A673 (cell line): Measurements from ENCODE around the gene KIF5A. TPM values are rescaled to one million over a fixed set of nuclear protein-coding genes. Genes with fewer than 3 reads are reported as not detected.
A peak's percentile ranks its signal among the peaks of the same experiment; 100 is the strongest.

Experiments
- BruUV-seq: library from RNA; stranded (reverse); fragments of 400-500 nt; replicated peaks from 2 replicates; lab custom pipeline; 2021; lab: Mats Ljungman, UMichigan
- CTCF ChIA-PET: fragments of 300-600 bp; sonication (Branson Sonifier 250); formaldehyde crosslinking; loops from one replicate; lab custom pipeline; 2022; ENCODE audit warnings: antibody characterized with exemption; lab: Charles Lee
- POLR2A ChIA-PET: fragments of 300-600 bp; sonication (Branson Sonifier 250); formaldehyde crosslinking; loops from one replicate; lab custom pipeline; 2022; ENCODE audit warnings: antibody characterized with exemption; ENCODE audit not compliant: low non-redundant PET; lab: Charles Lee
- DNase-seq: peaks from one replicate; pipeline ENCODE4 v3.0.0-alpha.2; 2015; ENCODE audit warnings: low spot score
- H3K27ac ChIP-seq: fragments of 200-600 bp; sonication (generic); 2 replicates; pipeline ENCODE4 v1.5.1; 2016; ENCODE audit warnings: mixed run types, low read depth, mild to moderate bottlenecking, mixed read lengths, antibody characterized with exemption, low read length; ENCODE audit not compliant: poor library complexity, severe bottlenecking
- H3K27me3 ChIP-seq: fragments of 200-600 bp; sonication (generic); replicated peaks from 2 replicates; pipeline ENCODE4 v1.6.1; 2017; ENCODE audit warnings: mixed run types, low read depth, mild to moderate bottlenecking, mixed read lengths, antibody characterized with exemption, low read length; ENCODE audit not compliant: insufficient read depth, poor library complexity
- H3K36me3 ChIP-seq: fragments of 200-600 bp; sonication (generic); 2 replicates; pipeline ENCODE4 v1.6.1; 2016; ENCODE audit warnings: mixed run types, mild to moderate bottlenecking, mixed read lengths, antibody characterized with exemption, low read length; ENCODE audit not compliant: insufficient read depth, poor library complexity, severe bottlenecking
- H3K4me1 ChIP-seq: fragments of 200-600 bp; sonication (generic); 2 replicates; pipeline ENCODE4 v1.6.1; 2017; ENCODE audit warnings: mixed run types, mild to moderate bottlenecking, mixed read lengths, antibody characterized with exemption, low read length; ENCODE audit not compliant: insufficient read depth, poor library complexity, severe bottlenecking
- H3K4me3 ChIP-seq: fragments of 200-600 bp; sonication (generic); 2 replicates; pipeline ENCODE4 v1.5.1; 2016; ENCODE audit warnings: low read depth, mixed run types, mild to moderate bottlenecking, mixed read lengths, low read length; ENCODE audit not compliant: poor library complexity, severe bottlenecking
- H3K9me3 ChIP-seq: fragments of 200-600 bp; sonication (generic); 2 replicates; pipeline ENCODE4 v1.6.1; 2016; ENCODE audit warnings: mixed run types, low read depth, mild to moderate bottlenecking, mixed read lengths, antibody characterized with exemption, low read length; ENCODE audit not compliant: poor library complexity, severe bottlenecking
- EZH2 ChIP-seq: fragments of 200-600 bp; sonication (generic); IDR thresholded peaks from 2 replicates; pipeline ENCODE4 v1.6.1; 2017; ENCODE audit warnings: borderline replicate concordance, low read depth, mild to moderate bottlenecking, mixed read lengths, antibody characterized with exemption, low read length; ENCODE audit not compliant: poor library complexity, severe bottlenecking
- intact Hi-C: fragments of 100-400 bp; cut with micrococcal nuclease; formaldehyde crosslinking; loops from one replicate; pipeline ENCODE4 v1.10.0; 2022; ENCODE audit not compliant: unreplicated experiment
- total RNA-seq: library from RNA; stranded (reverse); gene quantifications from 2 replicates; pipeline ENCODE4 v1.2.3, GENCODE V29; 2021
- TF ChIP-seq, protein P1 (sequence below): fragments of 300-800, 200-600 bp; sonication (generic); conservative IDR thresholded peaks from 2 replicates; pipeline ENCODE4 v1.5.1; 2017; ENCODE audit warnings: low read depth, mild to moderate bottlenecking, antibody characterized with exemption, low read length, moderate library complexity, mixed read lengths

The KIF5A gene
- total RNA-seq, 1 experiment from 2014 or later: 2.1 TPM

- Histone ChIP-seq H3K4me1 (peaks cover 11% of the 10 kb centered on the region), H3K9me3 (no peaks in the 10 kb centered on the region), H3K36me3 (peaks cover 6% of the 10 kb centered on the region), H3K27me3 (no peaks in the 10 kb centered on the region), H3K27ac (peak overlapping the region; percentile 75), H3K4me3 (peak overlapping the region; percentile 92)
- peak; percentile 35 for DNase-seq
- TF ChIP-seq, protein P1, sequence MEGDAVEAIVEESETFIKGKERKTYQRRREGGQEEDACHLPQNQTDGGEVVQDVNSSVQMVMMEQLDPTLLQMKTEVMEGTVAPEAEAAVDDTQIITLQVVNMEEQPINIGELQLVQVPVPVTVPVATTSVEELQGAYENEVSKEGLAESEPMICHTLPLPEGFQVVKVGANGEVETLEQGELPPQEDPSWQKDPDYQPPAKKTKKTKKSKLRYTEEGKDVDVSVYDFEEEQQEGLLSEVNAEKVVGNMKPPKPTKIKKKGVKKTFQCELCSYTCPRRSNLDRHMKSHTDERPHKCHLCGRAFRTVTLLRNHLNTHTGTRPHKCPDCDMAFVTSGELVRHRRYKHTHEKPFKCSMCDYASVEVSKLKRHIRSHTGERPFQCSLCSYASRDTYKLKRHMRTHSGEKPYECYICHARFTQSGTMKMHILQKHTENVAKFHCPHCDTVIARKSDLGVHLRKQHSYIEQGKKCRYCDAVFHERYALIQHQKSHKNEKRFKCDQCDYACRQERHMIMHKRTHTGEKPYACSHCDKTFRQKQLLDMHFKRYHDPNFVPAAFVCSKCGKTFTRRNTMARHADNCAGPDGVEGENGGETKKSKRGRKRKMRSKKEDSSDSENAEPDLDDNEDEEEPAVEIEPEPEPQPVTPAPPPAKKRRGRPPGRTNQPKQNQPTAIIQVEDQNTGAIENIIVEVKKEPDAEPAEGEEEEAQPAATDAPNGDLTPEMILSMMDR: no peak
- no peak for TF ChIP-seq EZH2
- CTCF ChIA-PET: interaction anchor here (0.8 to 1.6 kb wide), 2 partner anchors 22 to 121 kb away, joined by 3 to 4 read pairs; no protein-coding TSS in a partner anchor
- POLR2A ChIA-PET: no interaction called here
- intact Hi-C loops: no loop called here
- BruUV-seq: TSS peak; percentile 71
Measured at GRCh38 chr12:57604992-57605810, 55.4 kb downstream of the KIF5A start.

DNA sequence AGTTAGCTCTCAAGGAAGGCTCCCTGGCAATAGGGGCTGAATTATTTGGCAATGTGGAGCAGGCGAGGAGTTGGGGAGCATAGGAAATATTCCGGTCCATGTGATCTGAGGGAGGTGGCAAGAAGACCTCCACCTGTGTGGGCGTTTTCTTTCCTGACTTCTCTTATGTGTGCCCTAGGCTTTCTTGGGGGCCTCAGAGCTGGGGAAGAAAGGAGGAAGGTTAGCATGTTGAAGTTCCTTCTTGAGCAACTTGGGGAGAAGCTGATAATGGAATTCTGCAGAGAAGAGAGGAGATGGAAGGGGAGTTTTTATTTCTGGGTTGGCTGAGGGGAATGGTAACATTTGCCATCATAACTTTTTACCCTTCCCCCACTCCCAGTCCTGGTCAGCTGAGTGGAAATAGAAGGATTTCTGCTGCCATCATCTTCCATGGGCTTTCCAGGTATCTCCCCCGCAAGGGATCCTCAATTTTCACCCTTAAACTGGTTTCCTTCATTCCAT is 56.0 kb downstream of the KIF5A start:
- no peak for DNase-seq
- Histone ChIP-seq H3K27me3 (no peaks in the 10 kb centered on the region), H3K27ac (peak overlapping the region; percentile 1), H3K4me1 (peaks cover 15% of the 10 kb centered on the region), H3K4me3 (peak overlapping the region; percentile 92), H3K36me3 (peaks cover 6% of the 10 kb centered on the region), H3K9me3 (no peaks in the 10 kb centered on the region)
- TF ChIP-seq EZH2: no peak
- TF ChIP-seq, protein P1: no peak
- intact Hi-C loops: no loop called here
- CTCF ChIA-PET: interaction anchor here (0.8 to 1.6 kb wide), 2 partner anchors 22 to 120 kb away, joined by 3 to 4 read pairs; no protein-coding TSS in a partner anchor
- POLR2A ChIA-PET: no interaction called here
- BruUV-seq: no TSS peak

- Histone ChIP-seq H3K27me3 (no peaks in the 10 kb centered on the region), H3K9me3 (no peaks in the 10 kb centered on the region), H3K36me3 (peaks cover 6% of the 10 kb centered on the region), H3K27ac (no peak overlapping the region), H3K4me1 (peaks cover 18% of the 10 kb centered on the region), H3K4me3 (no peak overlapping the region)
- ChIA-PET POLR2A (no interaction called here), CTCF (interaction anchor here (1.6 kb wide), 1 partner anchor 120 kb away, joined by 3 read pairs; no protein-coding TSS in a partner anchor)
- BruUV-seq: no TSS peak
- intact Hi-C loops: no loop called here
- TF ChIP-seq EZH2: no peak
- TF ChIP-seq, protein P1: no peak
- DNase-seq: no peak
Measured at GRCh38 chr12:57606399-57606798, 56.6 kb downstream of the KIF5A start.
